GM19328 (cell line): ENCODE measurements around the gene SAG.
"Not testable (repeated sequence)": the region's sequence is repeated elsewhere in the genome, so short reads cannot be mapped to it uniquely, and the experiment has no call there.

Experiments used
- ATAC-seq: cut with Tn5 transposase; IDR thresholded peaks from one replicate; pipeline ENCODE4 v1.9.1; 2021; ENCODE audit warnings: mild to moderate bottlenecking, moderate library complexity; ENCODE audit not compliant: unreplicated experiment

SAG gene

DNA sequence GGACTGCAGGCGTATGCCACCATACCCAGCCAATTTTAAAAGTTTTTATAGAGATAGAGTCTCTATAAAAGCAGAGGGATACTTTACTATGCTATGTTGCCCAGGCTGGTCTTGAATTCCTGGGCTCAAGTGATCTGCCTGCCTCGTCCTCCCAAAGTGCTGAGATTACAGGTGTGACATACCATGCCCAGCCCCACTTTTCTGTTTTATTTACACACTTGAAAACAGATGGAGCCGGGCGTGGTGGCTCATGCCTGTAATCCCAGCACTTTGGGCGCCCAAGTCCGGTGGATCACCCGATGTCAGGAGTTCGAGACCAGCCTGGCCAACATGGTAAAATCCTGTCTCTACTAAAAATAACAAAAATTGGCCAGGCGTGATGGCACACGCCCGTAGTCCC, 67.2 kb downstream of the SAG start:
- ATAC-seq, result not testable (repeated sequence)

DNA sequence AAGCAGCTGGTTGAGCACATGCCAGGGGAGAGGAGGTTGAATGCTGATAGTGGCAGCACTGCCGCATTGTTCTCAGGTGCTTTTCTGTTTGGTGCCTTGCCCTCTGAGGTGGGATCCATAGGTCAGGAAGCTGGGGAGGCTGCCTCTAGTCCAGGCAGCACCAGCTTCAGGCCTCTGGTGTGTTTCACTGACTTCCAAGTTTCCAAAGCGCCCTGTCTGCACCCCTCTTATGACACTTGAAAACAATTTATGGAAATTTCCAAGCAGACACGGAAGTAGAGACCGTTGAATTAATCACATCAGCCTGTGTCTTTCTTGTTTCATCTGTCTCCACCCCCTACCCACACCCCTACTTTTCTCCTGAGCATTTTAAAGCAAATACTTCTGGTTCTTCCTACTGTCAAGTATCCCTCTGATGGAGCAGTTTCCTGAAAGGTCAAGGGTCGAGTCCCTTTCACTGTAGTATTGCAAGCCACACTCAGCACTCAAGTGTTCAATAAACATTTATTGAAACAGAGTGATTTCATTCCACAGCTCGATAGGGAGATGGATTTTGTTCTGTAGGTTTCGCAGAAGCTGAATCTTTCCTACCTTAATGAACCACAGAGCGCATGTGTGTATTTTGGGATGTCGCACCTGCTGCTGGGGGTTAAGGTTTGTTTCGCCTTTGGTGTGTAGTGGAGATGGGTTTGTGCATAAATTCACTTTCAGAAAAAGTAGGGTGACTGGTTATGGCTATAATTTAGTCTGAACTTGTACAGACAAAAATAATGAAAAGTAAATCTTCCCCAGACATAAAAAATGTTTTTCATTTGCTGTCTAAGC, 68.1 kb downstream of the SAG start:
- ATAC-seq, result no peak

DNA sequence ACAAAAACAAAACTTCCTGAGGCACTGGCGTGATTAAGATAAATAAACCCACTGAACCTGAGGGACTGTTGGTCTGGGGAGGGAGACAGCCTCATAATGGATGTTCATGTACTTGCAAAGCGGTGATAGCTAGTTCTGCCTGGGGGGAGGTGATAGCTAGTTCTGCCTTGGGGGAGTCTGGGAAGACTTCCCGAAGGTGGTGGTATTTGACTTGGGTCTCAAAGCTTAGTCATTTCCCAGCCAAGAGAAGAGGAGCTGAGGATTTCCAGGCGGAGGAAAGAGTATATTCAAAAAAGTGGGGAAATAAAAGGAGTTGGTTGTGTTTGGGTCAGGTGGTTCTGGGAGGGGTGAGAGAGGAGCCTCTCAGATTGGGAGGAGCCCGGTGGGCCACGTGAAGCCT, 71.4 kb downstream of the SAG start:
- ATAC-seq, result no peak

DNA sequence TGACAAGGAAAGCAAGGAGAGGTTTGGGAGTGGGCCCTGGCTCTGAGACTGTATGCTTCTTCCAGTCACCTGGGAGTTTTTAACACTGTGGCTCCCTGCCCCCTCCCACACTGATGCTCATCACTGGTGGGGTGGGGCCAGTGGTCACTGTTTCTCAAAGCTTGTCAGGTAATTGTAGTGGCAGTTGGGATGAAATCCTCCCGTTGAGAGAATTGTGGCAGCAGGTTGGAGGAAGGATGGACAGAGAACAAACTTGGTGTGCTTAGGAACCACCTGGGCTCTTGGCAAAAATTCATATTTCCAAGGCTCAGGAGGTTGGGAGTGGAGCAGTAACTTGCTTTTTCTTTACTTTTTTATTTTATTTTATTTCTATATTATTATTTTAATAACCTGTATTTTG, 71.8 kb downstream of the SAG start:
- no peak for ATAC-seq

DNA sequence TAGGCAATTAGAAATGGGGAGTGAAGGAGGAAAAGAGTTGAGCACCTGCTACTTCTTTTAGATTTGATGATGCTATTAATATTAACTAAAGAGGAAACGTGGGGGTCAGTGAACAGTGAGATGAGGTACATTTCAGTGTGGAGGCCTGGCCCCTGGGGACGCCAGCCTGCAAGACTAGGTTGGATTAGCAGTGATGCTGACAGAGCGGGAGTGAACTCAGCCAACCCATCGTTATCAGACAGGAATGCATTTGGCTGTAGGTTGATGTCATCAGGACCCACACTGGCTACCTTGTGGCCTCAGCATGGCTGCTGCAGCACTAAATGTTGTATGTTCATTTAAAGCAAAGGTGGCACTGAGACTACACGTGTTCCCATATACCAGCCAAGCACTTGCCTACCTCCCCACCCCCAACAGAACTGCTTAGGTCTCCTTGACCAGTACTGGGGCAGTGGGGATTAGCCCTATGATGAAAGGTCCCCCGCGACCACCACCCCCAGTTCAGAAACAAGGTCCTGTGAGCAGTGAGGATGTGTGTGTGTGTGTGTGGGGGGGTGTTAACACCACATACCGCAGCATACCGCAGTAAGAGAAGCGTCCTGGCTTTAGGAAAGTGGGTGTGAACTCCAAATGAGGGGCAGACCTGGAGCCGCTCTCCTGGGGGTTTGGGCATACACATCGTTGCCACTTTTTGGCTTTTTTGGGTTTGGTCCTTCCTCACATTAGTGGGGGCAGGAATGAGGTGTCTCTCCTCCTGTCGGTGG, 72.7 kb downstream of the SAG start:
- no peak for ATAC-seq

DNA sequence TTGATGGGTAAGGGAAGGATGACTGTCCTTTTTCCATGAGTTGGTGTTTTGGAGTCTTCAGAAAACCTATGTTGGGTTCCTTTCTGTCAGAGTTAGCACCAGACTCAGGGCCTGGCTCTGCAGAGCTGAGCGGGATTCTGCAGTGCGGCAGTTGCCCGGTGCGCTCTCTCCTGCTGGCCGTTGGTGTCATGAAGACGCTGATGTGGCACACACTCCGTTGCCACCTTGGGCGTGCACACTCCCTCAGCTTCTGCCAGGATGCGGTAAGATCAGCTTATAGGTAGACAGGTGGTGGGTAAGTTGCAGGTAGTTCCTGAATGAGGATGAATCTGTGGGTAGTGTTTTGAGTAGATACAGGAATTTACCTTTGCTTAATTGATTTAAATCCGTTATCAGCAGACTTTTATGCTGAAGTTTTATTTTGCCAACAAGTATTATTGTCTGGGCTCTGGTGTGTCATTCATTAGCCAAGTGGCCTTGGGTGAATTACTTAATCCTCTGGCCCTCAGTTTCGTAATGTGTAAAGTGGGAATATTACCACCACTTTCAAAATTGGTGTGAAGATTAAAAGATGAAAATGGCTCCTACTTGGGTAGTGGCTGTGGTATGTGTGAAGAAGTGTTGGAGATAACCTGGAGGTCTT, 73.5 kb downstream of the SAG start:
- ATAC-seq, result no peak

DNA sequence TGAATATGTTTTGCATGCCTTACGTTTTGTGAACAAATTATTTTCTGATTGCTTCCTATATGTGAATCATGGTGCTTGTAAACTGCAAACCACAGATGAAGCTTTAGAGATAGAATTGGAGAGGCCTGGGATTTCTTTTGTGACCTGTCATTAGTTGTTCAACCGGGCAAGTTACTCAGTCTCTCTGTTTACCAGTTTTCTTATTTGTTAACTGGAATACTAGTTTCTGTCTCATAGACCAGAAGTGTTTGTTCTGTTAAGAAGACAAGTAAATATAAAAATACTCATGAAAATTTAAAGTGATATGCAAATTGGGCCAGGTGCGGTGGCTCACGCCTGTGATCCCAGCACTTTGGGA, 74.0 kb downstream of the SAG start:
- no peak for ATAC-seq

DNA sequence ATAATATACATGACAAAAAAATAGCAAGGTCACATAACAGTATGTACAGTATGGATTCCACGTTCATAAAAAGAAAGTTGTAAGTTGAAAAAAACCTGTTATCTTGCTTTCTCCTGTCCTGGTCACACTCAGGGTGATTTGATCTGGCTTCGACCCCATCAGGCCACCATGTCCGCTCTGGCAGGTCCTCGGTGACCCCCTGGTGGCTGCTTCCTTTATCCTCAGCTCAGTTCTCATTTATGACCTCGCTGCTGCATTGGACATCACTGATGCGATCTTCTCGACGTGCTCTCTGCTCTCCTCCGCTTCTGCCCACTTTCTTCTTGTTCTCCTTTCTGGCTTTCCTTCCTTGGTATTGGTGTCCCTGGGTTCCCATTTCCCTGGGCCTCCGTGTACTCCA, 76.4 kb downstream of the SAG start:
- no peak for ATAC-seq

DNA sequence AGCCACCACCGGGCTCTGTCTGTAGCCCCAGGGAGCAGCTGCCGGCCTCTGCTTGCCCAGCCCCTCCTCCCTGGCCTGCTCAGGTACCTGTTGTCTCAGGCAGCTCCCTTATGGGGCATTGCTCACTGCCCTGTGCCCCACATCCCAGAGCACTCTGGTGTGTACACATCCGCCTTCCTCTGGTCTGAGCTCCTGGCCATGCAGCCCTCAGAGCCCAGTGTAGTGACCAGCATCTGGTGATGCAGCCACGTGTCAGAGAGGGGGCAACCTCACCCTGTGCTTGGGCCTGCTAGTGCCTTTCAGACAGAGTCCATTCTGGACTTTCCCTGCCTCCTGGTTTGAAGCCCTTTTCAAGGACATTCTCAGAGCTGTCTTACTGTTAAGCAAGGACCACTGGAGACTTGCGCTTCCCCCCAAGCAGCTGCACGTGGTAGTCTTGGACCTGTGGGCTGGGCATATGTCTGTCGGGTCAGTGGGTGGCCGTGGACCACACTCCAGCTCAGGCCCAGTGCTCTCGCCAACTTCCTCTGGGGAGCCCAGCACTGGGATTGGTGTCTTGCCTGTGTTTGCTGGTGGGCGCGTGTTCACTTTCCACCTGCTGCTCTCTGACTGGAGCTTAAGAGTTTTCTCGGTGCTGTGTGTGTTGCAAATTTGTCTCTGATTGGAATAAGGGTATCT, 77.3 kb downstream of the SAG start:
- peak; percentile 6 for ATAC-seq

DNA sequence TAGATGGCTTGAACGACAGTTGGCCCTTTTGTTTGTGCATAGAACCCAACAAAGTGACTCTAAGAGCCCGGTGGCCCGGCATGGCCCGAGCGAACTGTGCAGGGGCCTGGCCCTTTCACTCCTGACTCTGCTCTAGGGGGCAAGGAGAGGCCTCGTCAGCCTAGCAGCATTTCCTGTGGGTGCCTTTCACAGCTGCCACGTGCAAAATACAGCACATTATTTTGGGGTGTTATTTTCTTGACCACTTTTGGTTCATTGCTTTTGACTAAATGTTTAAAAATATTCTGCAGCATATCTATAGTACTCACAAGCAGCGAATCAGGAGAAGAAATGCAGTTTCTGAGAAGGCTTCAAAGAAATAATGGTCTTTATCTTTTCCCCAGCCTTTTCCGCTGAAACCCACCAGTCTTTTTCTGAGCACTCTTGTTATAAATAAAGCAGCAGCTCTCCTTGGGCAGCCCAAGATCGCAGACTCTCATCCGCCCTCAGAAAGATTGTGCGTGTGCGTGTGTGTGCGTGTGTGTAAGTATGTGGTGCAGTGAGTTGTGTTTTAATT, 78.0 kb downstream of the SAG start:
- ATAC-seq, result peak; percentile 62

DNA sequence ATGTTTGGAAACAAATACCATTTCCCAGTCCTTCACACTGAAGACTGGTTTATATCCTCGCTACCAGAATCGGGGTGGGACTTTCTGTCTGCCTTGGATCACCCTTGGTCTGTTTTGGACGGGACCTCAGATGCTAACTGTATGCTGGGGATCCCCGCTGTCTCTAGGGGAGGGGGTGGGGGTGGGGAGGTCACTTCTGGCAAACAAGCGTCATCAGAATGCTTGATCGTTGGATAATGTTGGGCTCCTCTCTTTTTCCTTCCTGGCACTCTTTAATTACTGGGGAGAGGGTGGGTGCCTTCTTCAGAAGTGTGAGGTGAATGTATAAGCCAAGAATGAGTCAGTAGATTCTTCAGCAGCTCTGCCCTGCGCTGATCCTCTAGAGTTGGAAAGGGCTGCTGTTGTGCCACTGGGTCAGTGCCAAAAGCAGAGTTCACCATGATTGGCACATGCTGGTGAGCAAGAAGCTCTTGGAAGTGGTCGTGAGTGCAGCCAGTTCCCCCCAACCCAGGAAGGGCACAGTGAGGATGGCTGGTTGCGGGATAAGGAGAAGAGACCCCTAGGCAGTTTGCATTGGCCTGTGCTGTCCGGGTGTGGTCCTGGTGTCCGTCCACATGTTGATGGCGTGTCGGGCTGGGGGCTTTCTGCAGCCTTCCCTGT, 78.9 kb downstream of the SAG start:
- no peak for ATAC-seq

DNA sequence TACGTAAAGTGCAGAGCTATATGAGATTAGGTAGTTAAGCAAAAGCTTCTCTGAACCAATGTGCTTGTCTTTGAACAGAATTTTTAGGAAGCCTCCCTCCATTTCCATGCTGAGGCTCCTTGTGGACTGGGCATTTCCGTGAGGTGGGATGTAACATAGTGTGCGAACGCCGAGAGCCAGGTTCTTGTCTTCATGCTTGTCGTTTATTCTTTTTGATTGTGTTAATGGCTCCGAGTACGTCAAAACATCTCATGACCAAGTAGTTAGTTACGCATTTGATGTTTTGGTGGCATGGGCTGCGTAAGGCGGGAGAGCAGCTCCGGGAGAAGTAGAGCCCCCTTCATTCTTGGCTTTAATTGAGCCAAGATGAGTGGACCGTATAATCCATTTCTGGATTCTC, 79.6 kb downstream of the SAG start:
- ATAC-seq, result no peak

DNA sequence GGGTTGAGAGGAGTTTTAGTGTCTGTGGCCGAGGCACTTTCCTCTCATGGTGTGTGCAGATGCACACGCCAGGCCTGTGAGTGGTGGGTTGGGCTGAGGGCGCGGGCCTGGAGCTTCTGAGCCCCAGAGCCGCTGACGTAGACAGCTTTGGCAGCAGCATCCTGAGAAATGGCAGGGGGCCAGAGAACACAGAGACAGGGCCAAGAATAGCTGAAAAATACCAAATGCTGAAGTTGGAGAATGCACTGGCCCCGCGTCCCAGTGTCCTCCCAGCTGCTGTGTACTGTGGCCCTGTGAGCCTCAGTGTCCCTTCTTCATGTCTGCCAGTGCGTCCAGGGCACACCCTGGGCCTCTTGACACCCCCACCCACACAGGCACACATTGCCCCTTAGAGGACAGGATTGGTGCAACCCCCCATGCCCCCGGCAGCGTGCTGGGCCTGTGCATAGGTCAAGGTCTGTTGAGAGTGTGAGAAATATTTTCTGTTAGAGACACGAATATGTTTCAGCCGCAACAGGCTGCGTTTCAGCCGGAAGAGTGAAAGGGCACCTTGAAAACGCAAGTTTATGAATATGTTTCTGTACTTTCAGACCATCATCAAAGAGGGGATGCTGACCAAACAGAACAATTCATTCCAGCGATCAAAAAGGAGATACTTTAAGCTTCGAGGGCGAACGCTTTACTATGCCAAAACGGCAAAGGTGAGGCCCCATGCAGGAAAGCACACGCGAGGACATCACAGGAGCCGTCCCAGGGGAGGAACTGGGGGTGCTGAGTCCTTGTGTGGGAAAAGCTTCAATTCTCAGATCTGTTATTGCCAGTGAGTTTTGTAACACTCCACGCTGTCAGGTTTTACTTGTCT, 80.3 kb downstream of the SAG start:
- no peak for ATAC-seq

DNA sequence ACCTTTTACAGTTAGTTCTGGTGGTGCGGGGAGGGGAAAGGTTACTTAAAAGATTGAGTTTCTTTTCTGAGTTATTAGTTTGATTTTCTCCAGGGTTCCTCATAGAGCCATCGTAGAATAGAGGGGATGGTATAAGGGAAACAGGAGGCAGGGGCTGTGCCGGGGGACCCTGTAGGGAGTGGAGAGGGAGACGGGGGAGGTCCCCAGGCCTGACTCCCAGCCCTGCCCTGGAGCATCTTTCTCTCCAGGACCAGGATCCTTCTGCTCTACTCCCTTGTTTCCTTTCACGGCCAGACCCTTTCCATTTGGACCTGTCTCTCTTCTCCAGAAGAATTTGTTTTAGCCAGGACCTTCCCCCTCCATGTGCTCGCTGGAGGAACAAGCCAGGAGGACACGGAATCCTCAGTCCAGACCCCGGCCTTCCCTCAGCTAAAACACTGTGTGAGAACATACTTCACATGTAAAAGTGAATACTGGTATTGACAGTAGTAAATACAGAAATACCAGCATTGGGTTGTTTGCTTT, 82.0 kb downstream of the SAG start:
- no peak for ATAC-seq

DNA sequence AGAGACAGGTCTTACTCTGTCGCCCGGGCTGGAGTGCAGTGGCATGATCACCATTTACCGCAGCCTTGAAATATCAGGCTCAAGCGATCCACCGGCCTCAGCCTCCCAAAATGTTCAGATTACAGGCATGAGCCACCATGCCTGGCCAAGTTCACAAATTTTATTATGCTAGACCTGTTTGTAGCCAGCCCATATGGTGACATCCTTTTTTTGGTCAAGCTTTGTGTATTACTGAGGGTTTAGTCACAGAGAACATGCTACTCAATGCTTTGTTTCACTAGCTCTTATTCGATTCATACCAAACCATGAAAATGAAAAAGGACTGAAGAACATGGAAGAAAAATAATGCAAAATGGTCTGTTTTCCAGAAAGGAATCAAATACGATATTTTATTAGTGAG, 88.1 kb downstream of the SAG start:
- ATAC-seq, result no peak
